OCI-LY7 (cell line): ENCODE results near the gene XIRP2. TPM values are rescaled to one million over a fixed set of nuclear protein-coding genes. Genes with fewer than 3 reads are reported as not detected.

ENCODE experiments used
- BruUV-seq: library from RNA; stranded (reverse); fragments of 400-500 nt; replicated peaks from 2 replicates; lab custom pipeline; 2021; lab: Mats Ljungman, UMichigan
- CTCF ChIA-PET: fragments of 300-600 bp; sonication (Branson Sonifier 250); formaldehyde crosslinking; loops from one replicate; lab custom pipeline; 2022; ENCODE audit warnings: antibody characterized with exemption; ENCODE audit not compliant: unreplicated experiment; lab: Charles Lee
- POLR2A ChIA-PET: fragments of 300-600 bp; sonication (Branson Sonifier 250); formaldehyde crosslinking; loops from one replicate; lab custom pipeline; 2022; ENCODE audit warnings: antibody characterized with exemption; lab: Charles Lee
- DNase-seq: peaks from one replicate; pipeline ENCODE4 v3.0.0-alpha.2; 2015; ENCODE audit warnings: low spot score
- H2AFZ ChIP-seq: fragments of 200-600 bp; sonication (generic), shearing (Covaris generic); 2 replicates; pipeline ENCODE4 v1.6.1; 2014; ENCODE audit warnings: mild to moderate bottlenecking, antibody characterized with exemption, low read length, moderate library complexity
- H3K27ac ChIP-seq: fragments of 200-600 bp; sonication (generic); 2 replicates; pipeline ENCODE4 v1.5.1; 2014; ENCODE audit warnings: mixed run types, low read depth, mild to moderate bottlenecking, moderate library complexity, low read length, inconsistent platforms; ENCODE audit not compliant: poor library complexity, severe bottlenecking
- H3K36me3 ChIP-seq: fragments of 200-600 bp; sonication (generic); 2 replicates; pipeline ENCODE4 v1.6.1; 2014; ENCODE audit warnings: mild to moderate bottlenecking, antibody characterized with exemption, low read length, moderate library complexity, mixed read lengths; ENCODE audit not compliant: insufficient read depth
- H3K4me1 ChIP-seq: fragments of 200-600 bp; sonication (generic); 2 replicates; pipeline ENCODE4 v1.5.1; 2014; ENCODE audit warnings: mild to moderate bottlenecking, low read length; ENCODE audit not compliant: insufficient read depth, poor library complexity, severe bottlenecking
- H3K4me2 ChIP-seq: fragments of 200-600 bp; sonication (generic); 2 replicates; pipeline ENCODE4 v1.6.1; 2014; ENCODE audit warnings: mild to moderate bottlenecking, low read length
- H3K4me3 ChIP-seq: fragments of 200-600 bp; sonication (generic); 2 replicates; pipeline ENCODE4 v1.5.1; 2014; ENCODE audit warnings: mild to moderate bottlenecking, low read depth, low read length; ENCODE audit not compliant: poor library complexity, severe bottlenecking
- H3K79me2 ChIP-seq: fragments of 200-600 bp; sonication (generic); 2 replicates; pipeline ENCODE4 v1.6.1; 2016; ENCODE audit warnings: low read depth, mild to moderate bottlenecking, low read length, moderate library complexity, mixed read lengths; ENCODE audit not compliant: insufficient read depth
- H3K9me2 ChIP-seq: fragments of 200-600 bp; sonication (generic); 2 replicates; pipeline ENCODE4 v1.6.1; 2016; ENCODE audit warnings: mild to moderate bottlenecking, low read length, mixed read lengths; ENCODE audit not compliant: insufficient read depth
- H3K9me3 ChIP-seq: fragments of 200-600 bp; sonication (generic); 2 replicates; pipeline ENCODE4 v1.6.1; 2014; ENCODE audit warnings: mild to moderate bottlenecking, mixed run types, low read length, mixed read lengths
- H4K20me1 ChIP-seq: fragments of 200-600 bp; sonication (generic); 2 replicates; pipeline ENCODE4 v1.6.1; 2014; ENCODE audit warnings: mild to moderate bottlenecking, antibody characterized with exemption, low read length, moderate library complexity, mixed read lengths; ENCODE audit not compliant: insufficient read depth
- CTCF ChIP-seq: fragments of 200-600 bp; sonication (generic); conservative IDR thresholded peaks from 2 replicates; pipeline ENCODE4 v1.5.1; 2014; ENCODE audit warnings: mild to moderate bottlenecking, antibody characterized with exemption, low read length, moderate library complexity, mixed read lengths
- EZH2phosphoT487 ChIP-seq: fragments of 200-600 bp; sonication (generic); IDR thresholded peaks from 2 replicates; pipeline ENCODE4 v1.6.1; 2018; ENCODE audit warnings: low read depth, borderline replicate concordance, mild to moderate bottlenecking, mixed run types, antibody characterized with exemption, low read length, moderate library complexity, mixed read lengths
- intact Hi-C: fragments of 100-400 bp; cut with micrococcal nuclease; formaldehyde crosslinking; loops from one replicate; pipeline ENCODE4 v1.10.0; 2022; ENCODE audit not compliant: unreplicated experiment
- total RNA-seq, 2 experiments: library from RNA; depleted of rRNA in 1 of 2; stranded (reverse); fragments of >200 nt in 1 of 2; shearing (Covaris generic) in 1 of 2; gene quantifications; 2 replicates each; pipeline ENCODE4 v1.2.3, GENCODE V29; 2014 to 2022

XIRP2 gene
- total RNA-seq, 2 experiments from 2014 or later, result not detected

GRCh38 chr2:167190053-167190452 is 301.8 kb downstream of the XIRP2 start:
- no peaks in the 10 kb centered on the region for H3K79me2 ChIP-seq
- H3K4me2 ChIP-seq, result no peak overlapping the region
- no peak overlapping the region for H2AFZ ChIP-seq
- no peaks in the 10 kb centered on the region for H3K36me3 ChIP-seq
- intact Hi-C loops, result no loop called here
- no TSS peak for BruUV-seq
- POLR2A ChIA-PET, result no interaction called here
- no peaks in the 10 kb centered on the region for H4K20me1 ChIP-seq
- H3K27ac ChIP-seq, result no peak overlapping the region
- no peaks in the 10 kb centered on the region for H3K9me3 ChIP-seq
- TF ChIP-seq CTCF, result no peak
- TF ChIP-seq EZH2phosphoT487, result no peak
- no peak overlapping the region for H3K4me3 ChIP-seq
- no peaks in the 10 kb centered on the region for H3K4me1 ChIP-seq
- CTCF ChIA-PET, result no interaction called here
- no peak for DNase-seq
- no peaks in the 10 kb centered on the region for H3K9me2 ChIP-seq

DNA sequence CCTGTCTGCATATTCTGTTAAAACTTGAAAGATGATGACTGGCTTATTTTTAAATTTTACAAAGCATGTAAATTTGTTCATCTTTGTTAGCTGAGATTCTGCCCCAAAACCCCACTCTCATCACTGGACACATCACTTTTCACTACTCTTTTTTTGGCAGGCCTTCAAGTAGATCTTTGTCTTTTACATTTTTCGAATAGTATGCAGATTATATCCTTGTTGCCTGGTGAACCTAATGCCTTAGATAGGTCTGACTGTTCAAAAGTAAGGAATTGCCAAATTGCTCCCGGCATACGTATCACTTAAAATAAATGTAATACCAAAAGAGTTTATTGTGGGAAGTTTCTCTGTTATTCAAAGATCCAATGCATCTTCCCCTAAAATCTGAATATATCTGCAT is 303.3 kb downstream of the XIRP2 start:
- Histone ChIP-seq H3K4me1 (no peaks in the 10 kb centered on the region), H3K4me2 (no peak overlapping the region), H4K20me1 (no peaks in the 10 kb centered on the region), H3K9me3 (no peaks in the 10 kb centered on the region), H2AFZ (no peak overlapping the region), H3K79me2 (no peaks in the 10 kb centered on the region), H3K36me3 (no peaks in the 10 kb centered on the region), H3K27ac (no peak overlapping the region), H3K9me2 (no peaks in the 10 kb centered on the region), H3K4me3 (no peak overlapping the region)
- ChIA-PET POLR2A (no interaction called here), CTCF (no interaction called here)
- TF ChIP-seq EZH2phosphoT487, result no peak
- TF ChIP-seq CTCF, result no peak
- no TSS peak for BruUV-seq
- intact Hi-C loops, result no loop called here
- no peak for DNase-seq

DNA sequence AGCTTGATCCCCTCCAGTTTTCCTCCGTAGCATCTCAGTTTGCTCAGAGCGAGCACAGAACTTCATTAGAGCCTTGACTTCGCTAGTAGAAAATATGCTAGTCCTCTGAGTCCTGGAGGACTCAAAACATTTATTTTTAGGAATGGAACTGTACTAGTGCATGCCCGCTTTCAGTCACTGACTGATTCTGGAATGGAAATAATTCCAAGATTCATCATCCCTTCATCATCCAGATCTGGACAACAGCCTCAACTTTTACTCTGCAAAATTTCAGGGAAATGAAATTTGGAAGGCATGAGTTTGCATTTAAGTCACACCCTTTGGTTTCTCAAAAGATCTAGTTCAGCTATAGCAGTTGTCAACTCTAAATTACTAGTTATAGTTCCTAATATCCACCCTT is 304.6 kb downstream of the XIRP2 start:
- TF ChIP-seq EZH2phosphoT487 (no peak), CTCF (no peak)
- intact Hi-C loops, result no loop called here
- Histone ChIP-seq H3K36me3 (no peaks in the 10 kb centered on the region), H3K27ac (no peak overlapping the region), H3K79me2 (no peaks in the 10 kb centered on the region), H4K20me1 (no peaks in the 10 kb centered on the region), H3K4me3 (no peak overlapping the region), H3K9me3 (no peaks in the 10 kb centered on the region), H3K9me2 (no peaks in the 10 kb centered on the region), H2AFZ (no peak overlapping the region), H3K4me2 (no peak overlapping the region), H3K4me1 (no peaks in the 10 kb centered on the region)
- POLR2A ChIA-PET, result interaction anchor here (0.6 kb wide), 1 partner anchor 239 kb away, joined by 3 read pairs; no protein-coding TSS in a partner anchor
- no peak for DNase-seq
- CTCF ChIA-PET, result no interaction called here
- BruUV-seq, result no TSS peak
